CD4-positive, alpha-beta T cell treated with Interleukin-2 at 100 ng/mL for 4 hours (primary cell): ENCODE measurements around the gene SLC52A3.
"Not testable (repeated sequence)": the region's sequence is repeated elsewhere in the genome, so short reads cannot be mapped to it uniquely, and the experiment has no call there.

Source experiments
- DNase-seq: peaks from one replicate; pipeline ENCODE4 v3.0.0-alpha.2; 2020; ENCODE audit warnings: low spot score

The SLC52A3 gene

DNA sequence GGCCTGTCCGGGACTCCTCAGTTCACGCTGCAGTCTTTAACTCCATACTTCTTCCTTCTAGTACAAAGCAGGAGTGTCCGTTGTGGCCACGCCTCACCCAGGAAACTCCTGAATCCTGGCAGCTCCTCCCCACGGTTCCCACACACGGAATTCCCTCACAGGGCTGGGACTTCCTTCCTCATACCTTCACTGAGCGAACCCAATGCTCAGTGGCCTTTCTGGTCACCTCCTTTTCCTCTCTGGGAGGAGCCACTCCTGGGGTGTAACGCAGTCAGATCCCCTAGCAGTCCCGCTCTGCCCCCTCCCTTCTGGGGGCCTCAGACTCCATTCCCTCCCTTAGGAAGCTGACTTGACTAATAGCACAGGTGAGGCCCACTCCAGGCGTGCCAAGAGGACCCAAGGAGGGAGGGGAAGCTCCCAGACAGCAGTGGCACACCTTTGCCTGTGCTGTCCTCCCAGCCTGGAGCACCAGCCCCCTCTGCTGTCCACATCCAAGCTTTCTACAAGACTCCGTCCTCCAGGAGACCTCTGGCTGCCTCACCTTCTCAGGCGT, at the start of gene SLC52A3:
SLC52A3 (minus strand) TSS at position 75 of the 553 bp plus-strand sequence. CDS start 2,726 bp downstream, outside the sequence.
- no peak for DNase-seq

- DNase-seq, result peak; percentile 73
Observed at GRCh38 chr20:815914-816606, 47.8 kb upstream of the SLC52A3 start.

- no peak for DNase-seq
Observed at GRCh38 chr20:815226-815625, 46.9 kb upstream of the SLC52A3 start.

DNA sequence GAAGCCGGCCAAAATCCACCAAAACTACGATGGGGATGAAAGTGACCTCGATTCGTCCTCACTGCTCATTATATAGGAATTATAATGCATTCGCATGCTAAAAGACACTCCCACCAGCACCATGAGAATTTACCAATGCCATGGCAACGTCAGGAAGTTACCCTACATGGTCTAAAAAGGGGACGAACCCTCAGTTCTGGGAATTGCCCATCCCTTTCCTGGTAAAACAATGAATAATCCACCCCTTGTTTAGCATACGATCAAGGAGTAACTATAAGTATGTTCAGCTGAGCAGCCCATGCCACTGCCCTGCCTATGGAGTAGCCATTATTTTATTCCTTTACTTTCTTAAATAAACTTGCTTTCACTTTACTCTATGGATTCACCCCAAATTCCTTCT, 45.1 kb upstream of the SLC52A3 start:
- DNase-seq, result no peak

GRCh38 chr20:812435-812814, 44.1 kb upstream of the SLC52A3 start:
- DNase-seq, result not testable (repeated sequence)

GRCh38 chr20:811776-812434, 43.6 kb upstream of the SLC52A3 start:
- DNase-seq, result not testable (repeated sequence)

DNA sequence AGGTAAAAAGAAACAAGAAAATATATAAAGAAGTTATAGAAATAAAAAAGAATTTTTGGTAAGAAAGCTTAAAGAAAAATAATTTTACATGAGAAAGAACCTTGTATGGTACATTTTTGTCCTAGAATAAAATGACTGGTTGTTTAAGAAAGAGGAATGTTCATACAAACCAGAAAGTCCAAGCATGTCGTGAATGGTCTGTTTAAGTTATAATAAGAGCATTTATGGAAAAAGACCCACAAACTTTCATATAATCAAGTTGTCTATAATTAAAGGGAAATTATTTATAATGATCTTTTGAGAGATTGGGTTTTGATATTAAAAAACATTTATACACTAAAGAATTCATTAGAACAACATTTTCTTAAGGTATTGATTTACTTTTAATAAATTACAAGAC, 37.4 kb upstream of the SLC52A3 start:
- no peak for DNase-seq

GRCh38 chr20:801678-802077, 33.4 kb upstream of the SLC52A3 start:
- DNase-seq, result no peak

GRCh38 chr20:800026-800425, 31.7 kb upstream of the SLC52A3 start:
- DNase-seq, result not testable (repeated sequence)

DNA sequence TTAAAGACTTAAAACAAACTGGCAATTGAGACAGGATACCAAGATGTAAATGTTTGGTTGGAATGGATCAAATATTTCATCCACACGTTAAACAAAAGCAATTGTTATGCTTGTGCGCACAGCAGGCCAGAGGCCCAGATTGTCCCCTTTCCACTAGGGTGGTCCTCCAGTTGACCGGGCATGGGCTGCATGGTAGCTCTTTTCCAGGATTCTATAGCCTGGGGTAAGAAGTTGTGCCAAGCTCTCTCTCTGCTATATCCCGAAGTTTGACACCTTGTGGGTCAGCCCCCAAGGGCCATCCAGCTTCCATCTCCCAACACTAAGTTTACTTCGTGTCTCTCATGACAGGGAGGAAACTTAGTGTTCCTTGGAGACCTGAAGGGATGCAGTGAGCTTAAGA, 30.4 kb upstream of the SLC52A3 start:
- not testable (repeated sequence) for DNase-seq

- no peak for DNase-seq
Observed at GRCh38 chr20:796921-797320, 28.6 kb upstream of the SLC52A3 start.

DNA sequence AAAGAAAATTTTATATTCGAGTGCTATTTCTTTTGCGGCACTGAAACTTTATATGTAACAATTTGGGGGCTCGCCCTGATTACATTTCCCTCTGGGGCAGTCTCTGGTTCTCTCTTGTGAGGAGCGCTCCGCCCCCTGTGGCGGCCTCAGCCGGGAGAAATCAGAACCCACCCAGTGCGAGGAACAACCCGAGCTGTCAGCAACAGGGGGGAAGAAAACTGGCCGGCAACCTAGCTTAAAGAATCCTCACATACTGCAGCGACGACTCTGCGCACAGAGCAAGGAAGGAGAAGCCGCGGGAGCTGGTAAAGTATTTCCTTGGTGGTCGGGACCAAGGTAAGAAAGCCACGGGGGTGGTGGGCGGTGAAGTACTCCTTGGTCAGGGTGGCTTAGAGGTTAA, 23.9 kb upstream of the SLC52A3 start:
- DNase-seq, result no peak

GRCh38 chr20:791056-791455, 22.8 kb upstream of the SLC52A3 start:
- no peak for DNase-seq

- DNase-seq, result no peak
Observed at GRCh38 chr20:787825-788224, 19.5 kb upstream of the SLC52A3 start.

GRCh38 chr20:779771-780170, 11.5 kb upstream of the SLC52A3 start:
- no peak for DNase-seq

DNA sequence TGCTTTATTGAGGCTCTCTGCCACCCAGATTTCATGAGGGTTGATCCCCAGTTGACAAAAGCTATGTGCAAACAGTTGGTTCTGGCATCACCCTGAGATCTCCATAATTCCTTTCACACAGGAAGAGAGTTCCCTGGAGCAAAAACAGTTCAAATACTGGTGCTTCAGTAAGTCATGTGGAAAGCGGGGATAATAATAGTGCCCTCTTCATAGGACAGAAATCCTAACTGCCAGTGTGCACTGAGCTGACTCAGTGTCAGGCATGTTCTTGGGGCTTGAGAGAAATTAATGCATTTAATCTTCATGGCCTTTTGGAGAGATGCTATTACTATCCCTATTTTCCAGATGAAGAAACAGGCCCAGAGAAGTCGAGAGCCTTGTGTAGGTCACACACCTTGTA, 7.9 kb upstream of the SLC52A3 start:
- DNase-seq, result no peak

DNA sequence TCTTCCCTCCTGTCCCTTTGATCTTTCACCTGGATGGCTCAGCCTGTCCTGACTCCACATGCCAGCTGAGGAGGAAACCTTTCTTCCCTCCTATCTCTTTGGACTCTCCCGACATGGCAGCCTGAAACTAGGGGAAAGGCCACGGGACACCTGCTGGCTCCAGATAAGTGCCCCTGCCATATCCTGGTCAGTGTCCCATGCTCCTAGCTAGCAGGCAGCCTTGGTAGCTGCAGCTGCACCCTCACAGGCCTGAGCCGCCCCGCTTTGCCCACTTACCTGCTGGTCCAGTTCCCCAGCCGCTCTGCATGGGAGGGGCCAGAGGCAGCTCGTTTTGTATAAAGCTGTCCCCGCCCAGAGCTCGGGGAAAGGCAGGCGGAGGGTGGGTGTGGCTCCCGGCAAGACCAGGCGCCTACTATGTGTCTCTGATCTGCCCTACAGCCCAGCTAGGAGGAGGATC, 7.4 kb upstream of the SLC52A3 start:
- no peak for DNase-seq

GRCh38 chr20:774660-775057, 6.4 kb upstream of the SLC52A3 start:
- no peak for DNase-seq

GRCh38 chr20:774016-774659, 5.8 kb upstream of the SLC52A3 start:
- DNase-seq, result no peak

DNA sequence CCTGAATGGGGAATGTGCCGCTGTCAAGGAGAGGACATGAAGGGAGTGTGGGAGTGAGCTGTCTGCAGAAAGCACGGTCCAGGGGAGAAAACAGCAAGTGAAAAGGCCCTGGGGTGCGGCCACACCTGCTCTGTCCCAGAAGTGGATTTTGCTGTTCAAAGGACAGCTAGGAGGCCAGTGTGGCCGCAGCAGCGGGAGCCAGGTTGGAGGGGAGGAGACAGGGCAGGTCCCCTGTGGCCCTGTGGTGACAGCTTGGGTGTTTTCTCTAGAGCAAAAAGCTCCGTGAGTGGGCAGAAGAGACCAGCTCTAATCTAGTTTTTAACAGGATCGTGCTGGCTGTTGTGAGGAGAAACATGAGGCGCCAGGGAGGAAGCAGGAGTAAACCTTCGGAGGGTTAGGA, 4.5 kb upstream of the SLC52A3 start:
- no peak for DNase-seq

- DNase-seq, result no peak
Observed at GRCh38 chr20:771741-772464, 3.6 kb upstream of the SLC52A3 start.

DNA sequence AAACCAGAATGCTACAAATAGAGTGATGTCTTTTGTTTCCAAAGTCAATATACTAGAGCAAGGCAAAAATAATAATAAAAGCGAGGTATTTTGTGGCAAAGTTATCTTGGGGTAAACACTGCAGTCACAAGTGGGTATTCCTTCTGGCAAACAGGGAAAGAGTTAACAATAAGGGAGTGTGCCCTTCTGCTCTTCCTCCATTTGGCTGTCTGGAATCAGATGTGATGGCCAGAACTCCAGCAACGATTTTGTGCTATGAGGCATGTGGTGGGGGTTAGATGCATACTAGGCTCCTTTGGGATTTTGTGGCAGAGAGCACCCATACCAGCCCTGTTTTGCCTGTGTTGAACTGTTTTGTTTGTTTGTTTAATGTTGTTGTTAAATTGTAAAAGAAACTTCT, 2.4 kb upstream of the SLC52A3 start:
- DNase-seq, result no peak
